ENCODE results near the gene SIM1.

DNA sequence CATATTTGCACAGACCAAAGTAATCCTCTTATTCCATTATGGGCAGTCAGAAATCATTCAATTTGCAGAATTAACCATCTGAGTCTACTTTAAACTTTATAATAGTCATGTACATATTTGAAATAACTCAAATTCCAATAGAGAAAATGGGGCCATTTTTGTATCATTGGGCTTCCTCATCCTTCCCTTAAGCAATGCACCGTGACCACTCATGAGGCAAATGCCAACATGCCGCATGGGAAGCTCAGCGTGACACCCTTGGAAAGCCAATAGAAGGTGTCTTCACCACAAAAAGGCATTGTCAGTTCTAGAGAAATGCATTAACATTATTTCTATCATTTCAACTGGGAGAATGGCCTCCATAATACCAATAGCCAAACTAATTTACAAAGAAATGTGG is 38.5 kb downstream of the SIM1 start:
- no peak for TF ChIP-seq TAF1 (conservative IDR thresholded peaks at IDR 0.05)
- TF ChIP-seq, protein P1, sequence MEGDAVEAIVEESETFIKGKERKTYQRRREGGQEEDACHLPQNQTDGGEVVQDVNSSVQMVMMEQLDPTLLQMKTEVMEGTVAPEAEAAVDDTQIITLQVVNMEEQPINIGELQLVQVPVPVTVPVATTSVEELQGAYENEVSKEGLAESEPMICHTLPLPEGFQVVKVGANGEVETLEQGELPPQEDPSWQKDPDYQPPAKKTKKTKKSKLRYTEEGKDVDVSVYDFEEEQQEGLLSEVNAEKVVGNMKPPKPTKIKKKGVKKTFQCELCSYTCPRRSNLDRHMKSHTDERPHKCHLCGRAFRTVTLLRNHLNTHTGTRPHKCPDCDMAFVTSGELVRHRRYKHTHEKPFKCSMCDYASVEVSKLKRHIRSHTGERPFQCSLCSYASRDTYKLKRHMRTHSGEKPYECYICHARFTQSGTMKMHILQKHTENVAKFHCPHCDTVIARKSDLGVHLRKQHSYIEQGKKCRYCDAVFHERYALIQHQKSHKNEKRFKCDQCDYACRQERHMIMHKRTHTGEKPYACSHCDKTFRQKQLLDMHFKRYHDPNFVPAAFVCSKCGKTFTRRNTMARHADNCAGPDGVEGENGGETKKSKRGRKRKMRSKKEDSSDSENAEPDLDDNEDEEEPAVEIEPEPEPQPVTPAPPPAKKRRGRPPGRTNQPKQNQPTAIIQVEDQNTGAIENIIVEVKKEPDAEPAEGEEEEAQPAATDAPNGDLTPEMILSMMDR (IDR thresholded peaks at IDR 0.05; ENCODE audit: low read depth, low read length, missing input control), result no peak

All from liver (tissue), 3 donors.